HG03159 (cell line): ENCODE data around the gene NAALAD2.
"Not testable (repeated sequence)": the region's sequence is repeated elsewhere in the genome, so short reads cannot be mapped to it uniquely, and the experiment has no call there.

Experiments
- ATAC-seq: cut with Tn5 transposase; IDR thresholded peaks from one replicate; pipeline ENCODE4 v1.9.1; 2021; ENCODE audit warnings: mild to moderate bottlenecking, moderate library complexity; ENCODE audit not compliant: unreplicated experiment

Gene NAALAD2

GRCh38 chr11:90189011-90189410 is 54.5 kb downstream of the NAALAD2 start:
- no peak for ATAC-seq

GRCh38 chr11:90192869-90193582 is 58.6 kb downstream of the NAALAD2 start:
- ATAC-seq, result peak; percentile 56

GRCh38 chr11:90197377-90197776 is 62.9 kb downstream of the NAALAD2 start:
- ATAC-seq, result no peak

- ATAC-seq, result no peak
Observed at GRCh38 chr11:90202342-90202741, 67.9 kb downstream of the NAALAD2 start.

- peak; percentile 7 for ATAC-seq
Observed at GRCh38 chr11:90204407-90204806, 69.9 kb downstream of the NAALAD2 start.

- peak; percentile 86 for ATAC-seq
Observed at GRCh38 chr11:90204832-90205646, 70.6 kb downstream of the NAALAD2 start.

GRCh38 chr11:90207992-90208391 is 73.5 kb downstream of the NAALAD2 start:
- not testable (repeated sequence) for ATAC-seq

- no peak for ATAC-seq
Observed at GRCh38 chr11:90208857-90209256, 74.4 kb downstream of the NAALAD2 start.

GRCh38 chr11:90213322-90213721 is 78.9 kb downstream of the NAALAD2 start:
- ATAC-seq, result no peak

- no peak for ATAC-seq
Observed at GRCh38 chr11:90216611-90217010, 82.1 kb downstream of the NAALAD2 start.

GRCh38 chr11:90218606-90219005 is 84.1 kb downstream of the NAALAD2 start:
- no peak for ATAC-seq

- ATAC-seq, result no peak
Observed at GRCh38 chr11:90219438-90219837, 85.0 kb downstream of the NAALAD2 start.

GRCh38 chr11:90220391-90220790 is 85.9 kb downstream of the NAALAD2 start:
- no peak for ATAC-seq

GRCh38 chr11:90221803-90222458 is 87.5 kb downstream of the NAALAD2 start:
- ATAC-seq, result no peak

- ATAC-seq, result peak; percentile 92
Observed at GRCh38 chr11:90222459-90223247, 88.2 kb downstream of the NAALAD2 start, which contains the start of gene CHORDC1. Gene CHORDC1 (minus strand): TSS chr11:90223049. CDS start chr11:90222954, 95 bp downstream.

GRCh38 chr11:90223248-90223585 is 88.8 kb downstream of the NAALAD2 start:
- ATAC-seq, result no peak

- no peak for ATAC-seq
Observed at GRCh38 chr11:90228056-90228455, 93.6 kb downstream of the NAALAD2 start.

- ATAC-seq, result no peak
Observed at GRCh38 chr11:90229791-90230190, 95.3 kb downstream of the NAALAD2 start.

- ATAC-seq, result no peak
Observed at GRCh38 chr11:90234977-90235376, 100.5 kb downstream of the NAALAD2 start.

GRCh38 chr11:90235526-90235925 is 101.1 kb downstream of the NAALAD2 start:
- ATAC-seq, result no peak

GRCh38 chr11:90237004-90237403 is 102.5 kb downstream of the NAALAD2 start:
- ATAC-seq, result no peak
